ENCODE results near the gene TEAD1.

The TEAD1 gene

DNA sequence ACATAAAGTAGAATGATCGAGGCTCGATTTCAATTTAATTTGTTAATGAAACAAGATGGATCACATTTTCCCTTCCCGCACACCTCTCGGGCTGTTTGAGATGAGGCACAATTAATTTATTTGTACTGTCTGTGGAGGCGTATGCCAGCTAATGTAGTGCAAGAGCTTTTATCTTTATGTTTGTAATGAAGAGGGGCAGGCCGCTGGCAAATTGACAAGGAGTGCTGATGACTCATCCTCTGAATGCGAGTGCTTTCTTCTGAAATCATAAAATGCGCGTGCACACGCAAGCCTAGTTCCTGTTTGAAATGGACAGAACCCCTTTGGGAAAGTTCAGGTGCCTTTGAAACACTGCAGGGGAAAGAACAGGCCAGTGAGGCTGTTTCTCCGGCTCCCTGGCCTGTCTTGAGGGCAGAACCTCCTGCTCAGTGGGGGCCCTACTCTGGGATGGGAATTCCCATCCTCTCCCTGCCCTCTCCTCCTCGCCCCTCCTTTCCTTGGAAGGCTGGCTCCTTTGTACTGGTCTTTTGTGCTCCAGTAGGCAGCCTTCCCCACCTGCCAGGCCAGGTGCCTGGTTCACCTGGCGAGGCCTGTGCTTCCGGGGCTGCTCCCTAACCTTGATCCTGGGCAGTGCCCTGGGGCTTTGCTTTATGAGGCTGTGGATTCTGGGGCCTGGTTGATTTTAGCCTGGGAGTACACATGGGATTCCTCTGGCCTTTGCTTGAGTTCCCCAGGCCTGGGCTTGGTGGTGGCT, 50.3 kb downstream of the TEAD1 start:
- no peak overlapping the region for H3K27ac Mint-ChIP-seq
- peaks cover 77% of the 10 kb centered on the region for H3K27me3 Mint-ChIP-seq
- no peaks in the 10 kb centered on the region for H3K36me3 Mint-ChIP-seq (ENCODE audit: low read depth)
- no peaks in the 10 kb centered on the region for H3K9me3 Mint-ChIP-seq
- no peak overlapping the region for H3K4me3 Mint-ChIP-seq
- no peaks in the 10 kb centered on the region for H3K4me1 Mint-ChIP-seq (ENCODE audit: low read depth)

DNA sequence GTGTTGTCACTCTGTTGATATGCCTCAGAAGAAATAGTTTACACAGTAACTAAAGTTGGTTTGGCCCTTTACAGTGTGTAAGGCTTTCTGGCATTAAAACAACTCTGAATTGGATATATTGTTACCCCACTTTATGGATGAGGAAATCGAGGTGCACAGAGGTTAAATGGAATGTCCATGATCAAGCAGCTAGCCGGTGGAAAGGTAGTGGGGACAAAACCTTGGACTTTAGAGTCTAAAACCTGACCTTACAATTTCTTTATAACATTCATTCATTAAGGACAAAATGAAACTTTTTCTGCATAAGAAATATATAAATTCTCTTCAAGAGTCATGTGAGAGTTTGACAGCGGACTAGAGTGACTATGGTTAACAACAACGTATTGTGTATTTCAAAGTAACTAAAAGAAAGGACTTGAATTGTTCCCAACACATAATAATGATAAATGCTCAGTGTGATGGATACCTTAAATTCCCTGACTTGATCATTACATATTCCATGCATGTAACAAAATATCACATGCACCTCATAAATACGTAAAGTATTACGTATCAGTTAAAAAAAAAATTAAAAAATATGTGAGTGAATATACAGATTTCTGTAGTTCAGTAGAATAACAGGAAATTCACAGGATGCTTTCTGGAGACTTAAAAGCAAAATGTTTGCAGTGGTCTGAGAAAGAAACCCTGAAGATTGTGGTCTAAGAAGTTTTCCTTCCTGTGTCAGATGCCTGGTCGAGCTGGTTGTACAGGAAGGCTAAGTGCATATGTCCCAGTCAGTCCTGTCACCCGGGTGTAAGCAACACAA, 51.0 kb downstream of the TEAD1 start:
- Mint-ChIP-seq H3K36me3 (ENCODE audit: low read depth) (no peaks in the 10 kb centered on the region), H3K4me1 (ENCODE audit: low read depth) (no peaks in the 10 kb centered on the region), H3K27ac (no peak overlapping the region), H3K27me3 (peaks cover 76% of the 10 kb centered on the region), H3K4me3 (no peak overlapping the region), H3K9me3 (no peaks in the 10 kb centered on the region)

DNA sequence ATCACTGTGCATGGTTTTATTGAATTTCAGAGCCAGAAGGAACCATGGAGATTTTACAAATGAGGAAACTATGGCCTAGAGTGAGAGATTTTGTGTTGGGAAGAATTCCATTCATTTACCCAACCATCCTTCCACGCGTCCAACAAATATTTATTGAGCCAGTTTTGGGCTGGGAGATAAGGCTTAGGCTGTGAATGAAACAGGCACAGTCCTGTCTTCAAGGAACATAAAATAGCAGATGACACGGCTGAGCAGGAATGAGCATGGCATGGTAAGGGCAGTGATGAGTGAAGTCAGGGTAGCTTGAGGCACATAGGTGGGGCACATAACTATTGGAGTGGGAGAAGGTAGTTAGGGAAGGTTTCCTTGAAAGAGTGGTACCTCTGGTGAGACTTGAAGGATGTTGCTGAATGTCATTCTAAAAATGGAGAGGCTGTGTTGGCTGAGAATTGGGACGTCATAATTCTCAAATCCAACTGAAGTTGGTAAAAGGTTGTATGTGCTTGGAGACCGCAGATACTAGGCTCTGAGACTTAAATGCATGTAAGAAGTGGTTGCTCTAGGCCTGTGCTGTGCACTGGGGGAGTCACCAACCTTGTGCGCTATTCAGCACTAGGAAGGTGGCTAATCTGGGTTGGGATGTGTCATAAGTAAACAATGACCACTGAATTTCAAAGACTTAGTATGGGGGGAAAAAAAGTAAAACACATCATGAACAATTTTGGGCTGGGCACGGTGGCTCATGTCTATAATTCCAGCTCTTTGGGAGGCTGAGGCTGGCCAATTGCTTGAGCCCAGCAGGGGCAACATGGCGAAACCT, 51.9 kb downstream of the TEAD1 start:
- no peak overlapping the region for H3K4me3 Mint-ChIP-seq
- no peaks in the 10 kb centered on the region for H3K9me3 Mint-ChIP-seq
- peaks cover 69% of the 10 kb centered on the region for H3K27me3 Mint-ChIP-seq
- no peaks in the 10 kb centered on the region for H3K36me3 Mint-ChIP-seq (ENCODE audit: low read depth)
- H3K27ac Mint-ChIP-seq = no peak overlapping the region
- H3K4me1 Mint-ChIP-seq (ENCODE audit: low read depth) = no peaks in the 10 kb centered on the region

DNA sequence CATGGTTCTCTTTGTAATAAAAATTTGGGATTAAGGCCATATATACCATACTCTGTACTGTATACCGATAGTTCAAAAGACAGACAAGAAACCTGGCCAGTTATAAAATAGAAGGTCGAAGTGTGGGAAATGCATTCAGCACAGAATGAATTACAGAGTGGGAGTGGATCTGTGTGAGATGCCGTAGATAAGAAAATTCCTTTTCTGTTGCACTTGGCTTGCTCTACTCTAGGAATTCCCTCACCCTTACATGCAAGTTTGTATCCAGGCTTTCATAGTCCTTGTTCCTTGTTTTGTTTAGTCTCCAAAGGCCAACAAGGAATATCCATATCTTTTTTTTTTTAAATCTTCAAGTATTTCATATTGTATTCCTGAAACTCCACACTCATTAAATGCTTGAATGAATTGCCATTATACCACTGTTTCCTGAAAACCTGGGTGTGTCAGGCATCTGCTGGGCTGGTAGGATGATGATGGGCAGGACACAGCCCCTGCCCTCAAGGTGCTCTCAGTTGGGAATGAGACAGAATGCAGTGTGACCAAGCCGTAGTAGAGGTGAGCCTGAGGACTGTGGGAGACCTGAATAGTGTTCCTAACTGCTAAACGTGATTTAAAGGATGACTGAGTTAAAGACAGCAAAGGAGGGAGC, 53.5 kb downstream of the TEAD1 start:
- H3K4me1 Mint-ChIP-seq (ENCODE audit: low read depth) = no peaks in the 10 kb centered on the region
- H3K36me3 Mint-ChIP-seq (ENCODE audit: low read depth) = no peaks in the 10 kb centered on the region
- peaks cover 60% of the 10 kb centered on the region for H3K27me3 Mint-ChIP-seq
- no peak overlapping the region for H3K27ac Mint-ChIP-seq
- H3K4me3 Mint-ChIP-seq = no peak overlapping the region
- H3K9me3 Mint-ChIP-seq = no peaks in the 10 kb centered on the region

DNA sequence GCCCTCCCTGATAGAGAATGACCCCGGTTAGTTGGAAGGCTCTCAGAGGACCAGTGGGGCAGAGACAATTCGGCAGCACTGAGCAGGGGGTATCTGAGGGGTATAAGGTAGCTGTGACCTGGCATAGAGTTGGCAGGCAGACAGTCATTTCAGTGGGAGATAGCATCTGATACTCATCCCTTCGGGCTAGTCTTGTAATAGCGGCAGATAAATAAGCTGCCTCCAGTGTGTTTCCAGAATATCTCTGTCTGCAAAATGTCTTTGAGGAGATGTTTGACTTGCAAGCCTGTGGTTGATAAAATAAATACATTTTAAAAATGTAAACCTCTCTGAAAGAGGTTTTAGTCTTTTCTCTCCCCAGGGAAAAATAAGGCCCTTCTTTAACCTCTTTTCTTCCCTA, 54.2 kb downstream of the TEAD1 start:
- Mint-ChIP-seq H3K27ac (no peak overlapping the region), H3K9me3 (no peaks in the 10 kb centered on the region), H3K36me3 (ENCODE audit: low read depth) (no peaks in the 10 kb centered on the region), H3K4me3 (no peak overlapping the region), H3K4me1 (ENCODE audit: low read depth) (no peaks in the 10 kb centered on the region), H3K27me3 (peaks cover 54% of the 10 kb centered on the region)

DNA sequence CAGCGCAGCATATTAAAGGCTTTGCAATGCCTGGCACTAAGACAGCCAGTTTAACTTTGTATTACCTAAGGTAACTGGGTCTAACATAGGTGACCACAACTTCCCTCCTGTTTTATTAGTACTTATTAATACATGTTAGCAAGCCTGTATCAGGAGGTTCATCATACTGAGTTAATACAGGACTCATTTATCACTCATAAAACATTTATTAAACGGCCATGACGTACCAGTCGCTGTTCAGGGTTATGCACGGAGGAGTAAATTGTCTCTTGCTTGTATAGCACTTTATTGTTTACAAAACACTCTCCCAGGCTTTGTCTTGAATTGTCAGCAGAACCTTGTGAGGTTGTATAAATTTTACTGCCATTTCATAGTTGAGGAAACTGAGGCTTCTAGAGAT, 55.7 kb downstream of the TEAD1 start:
- Mint-ChIP-seq H3K9me3 (no peaks in the 10 kb centered on the region), H3K27me3 (peaks cover 41% of the 10 kb centered on the region), H3K36me3 (ENCODE audit: low read depth) (no peaks in the 10 kb centered on the region), H3K4me1 (ENCODE audit: low read depth) (no peaks in the 10 kb centered on the region), H3K27ac (no peak overlapping the region), H3K4me3 (no peak overlapping the region)

DNA sequence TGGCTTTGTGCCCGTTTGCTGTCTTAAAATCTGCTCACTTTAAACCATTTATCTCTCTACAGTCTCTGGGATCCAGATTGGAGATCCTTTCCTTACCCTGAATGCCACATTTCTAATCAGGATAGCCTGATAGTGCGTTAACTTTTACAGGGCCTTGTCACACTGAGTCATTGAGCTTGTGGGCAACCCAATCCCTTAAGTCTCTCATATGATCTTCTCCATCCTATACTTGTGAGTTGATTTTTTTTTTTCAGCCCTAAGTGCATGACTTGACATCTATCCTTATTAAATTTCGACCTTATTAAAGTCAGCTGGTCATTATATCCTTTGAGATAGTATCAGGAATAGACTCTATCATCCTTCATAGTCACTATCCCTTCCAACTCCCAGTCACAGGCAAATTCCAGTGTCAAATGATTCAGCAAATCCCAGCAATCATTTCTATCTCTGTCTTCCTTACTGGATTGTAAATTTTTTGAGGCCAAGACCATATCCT, 57.7 kb downstream of the TEAD1 start:
- peaks cover 41% of the 10 kb centered on the region for H3K27me3 Mint-ChIP-seq
- no peaks in the 10 kb centered on the region for H3K4me1 Mint-ChIP-seq (ENCODE audit: low read depth)
- H3K4me3 Mint-ChIP-seq = no peak overlapping the region
- no peaks in the 10 kb centered on the region for H3K9me3 Mint-ChIP-seq
- no peak overlapping the region for H3K27ac Mint-ChIP-seq
- H3K36me3 Mint-ChIP-seq (ENCODE audit: low read depth) = no peaks in the 10 kb centered on the region

DNA sequence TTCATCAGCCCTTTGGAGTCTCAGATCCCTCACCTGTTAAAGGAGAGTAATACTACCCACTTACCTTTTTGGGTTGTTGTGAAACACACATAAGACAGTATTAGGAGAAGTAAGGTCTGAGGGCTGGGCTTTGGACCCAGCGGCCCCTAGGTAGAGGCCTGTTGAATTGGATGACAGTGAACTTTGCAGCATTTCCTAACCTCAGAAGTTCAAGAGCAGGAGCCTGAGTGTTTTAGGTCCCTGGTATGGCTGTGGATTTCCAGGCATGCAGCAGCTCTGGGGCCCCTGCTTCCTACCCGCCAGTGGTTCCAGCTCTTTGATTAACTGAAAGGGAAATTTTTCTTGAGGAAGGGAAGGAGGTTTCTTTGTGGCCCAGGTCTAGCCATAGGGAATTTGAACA, 58.9 kb downstream of the TEAD1 start:
- Mint-ChIP-seq H3K4me1 (ENCODE audit: low read depth) (no peaks in the 10 kb centered on the region), H3K4me3 (no peak overlapping the region), H3K36me3 (ENCODE audit: low read depth) (no peaks in the 10 kb centered on the region)

DNA sequence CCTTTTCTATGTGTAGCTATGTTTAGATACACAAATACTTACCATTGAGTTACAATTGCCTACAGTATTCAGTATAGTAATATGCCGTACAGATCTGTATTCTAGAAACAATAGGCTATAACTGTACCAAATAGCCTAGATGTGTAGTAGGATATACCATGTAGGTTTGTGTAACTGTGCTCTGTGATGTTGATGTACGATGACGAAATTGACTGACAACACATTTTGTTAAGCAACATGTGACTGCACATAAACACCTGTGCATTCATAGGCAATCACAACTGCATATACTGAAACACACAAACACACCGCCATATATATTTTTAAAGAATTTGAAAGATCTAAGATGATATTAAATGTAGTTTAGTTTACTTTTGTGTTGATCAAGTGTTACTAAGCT, 60.4 kb downstream of the TEAD1 start:
- Mint-ChIP-seq H3K27me3 (peaks cover 39% of the 10 kb centered on the region), H3K4me1 (ENCODE audit: low read depth) (no peaks in the 10 kb centered on the region), H3K27ac (no peak overlapping the region), H3K4me3 (no peak overlapping the region), H3K9me3 (no peaks in the 10 kb centered on the region), H3K36me3 (ENCODE audit: low read depth) (no peaks in the 10 kb centered on the region)

More for the DNA sequence above, 58.9 kb downstream of the TEAD1 start:
- peaks cover 31% of the 10 kb centered on the region for H3K27me3 Mint-ChIP-seq
- no peak overlapping the region for H3K27ac Mint-ChIP-seq
- no peaks in the 10 kb centered on the region for H3K9me3 Mint-ChIP-seq

DNA sequence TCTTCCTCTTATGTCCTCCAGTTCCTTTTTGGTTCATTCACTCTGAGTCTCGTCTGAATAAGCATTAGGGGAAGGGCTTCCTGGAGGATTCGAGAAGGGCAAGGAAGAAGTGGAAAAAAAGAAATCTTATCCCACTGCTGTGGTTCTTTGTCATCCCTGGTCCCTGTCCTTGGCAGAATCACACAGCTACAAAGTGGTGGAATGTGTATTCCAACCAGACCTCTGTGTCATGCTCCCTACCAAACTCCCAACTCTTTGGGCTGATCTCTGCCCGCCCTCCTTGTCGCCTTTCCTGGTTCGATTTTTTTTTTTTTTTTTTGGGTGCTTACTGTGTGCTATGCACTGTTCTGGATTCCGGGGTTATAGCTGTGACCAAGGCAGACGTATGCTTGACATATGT, 61.0 kb downstream of the TEAD1 start:
- H3K27me3 Mint-ChIP-seq = peaks cover 38% of the 10 kb centered on the region
- H3K4me1 Mint-ChIP-seq (ENCODE audit: low read depth) = no peaks in the 10 kb centered on the region
- H3K4me3 Mint-ChIP-seq = no peak overlapping the region
- H3K27ac Mint-ChIP-seq = no peak overlapping the region
- H3K9me3 Mint-ChIP-seq = no peaks in the 10 kb centered on the region
- H3K36me3 Mint-ChIP-seq (ENCODE audit: low read depth) = no peaks in the 10 kb centered on the region

DNA sequence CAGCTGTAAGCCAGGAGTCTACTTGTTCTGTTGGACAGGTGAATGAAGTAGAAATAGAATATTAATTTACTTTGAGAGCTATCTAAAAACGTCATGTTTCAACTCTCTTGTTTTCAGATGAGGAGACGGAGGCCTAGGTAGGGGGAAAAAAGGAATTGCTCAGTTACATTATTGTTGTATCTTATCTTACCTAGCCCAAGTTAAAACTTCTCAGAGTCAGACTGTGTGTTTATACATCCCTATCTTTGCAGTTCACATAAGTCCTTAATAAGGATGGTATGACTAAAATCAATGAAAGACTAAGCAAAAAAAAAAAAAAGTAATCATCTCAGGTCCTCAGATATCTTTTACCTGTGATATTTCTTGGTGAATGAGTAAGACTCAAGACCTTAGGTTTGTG, 62.8 kb downstream of the TEAD1 start:
- H3K4me3 Mint-ChIP-seq = no peak overlapping the region
- no peaks in the 10 kb centered on the region for H3K36me3 Mint-ChIP-seq (ENCODE audit: low read depth)
- no peaks in the 10 kb centered on the region for H3K4me1 Mint-ChIP-seq (ENCODE audit: low read depth)
- H3K9me3 Mint-ChIP-seq = no peaks in the 10 kb centered on the region
- H3K27ac Mint-ChIP-seq = no peak overlapping the region
- H3K27me3 Mint-ChIP-seq = peaks cover 43% of the 10 kb centered on the region

DNA sequence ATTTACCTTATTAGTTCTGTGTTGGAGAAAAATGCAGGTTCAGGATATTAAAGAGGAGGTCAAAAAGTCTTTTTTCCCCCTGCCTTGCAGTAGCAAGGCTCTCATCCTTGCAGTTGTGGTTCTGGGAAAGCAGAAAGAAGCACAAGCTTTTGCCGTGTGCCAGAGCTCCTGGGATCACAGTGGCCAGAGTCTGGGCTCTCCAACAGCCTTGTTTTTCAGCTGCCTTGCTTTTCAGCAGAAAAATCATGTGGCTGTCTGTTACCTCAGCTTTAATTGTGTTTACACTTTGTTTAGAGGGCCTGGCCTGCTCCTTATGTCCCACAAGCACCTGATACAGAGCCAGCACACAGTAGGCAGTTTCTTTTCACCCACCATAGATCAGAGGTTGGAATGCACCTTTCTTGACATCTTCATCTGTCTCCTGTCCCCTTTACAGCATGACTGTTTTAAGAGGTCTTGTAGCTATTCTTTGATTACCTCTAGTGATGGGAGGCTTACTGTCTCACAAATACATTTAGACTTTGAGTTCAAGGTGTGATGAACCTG, 67.5 kb downstream of the TEAD1 start:
- Mint-ChIP-seq H3K4me1 (ENCODE audit: low read depth) (no peaks in the 10 kb centered on the region), H3K9me3 (no peaks in the 10 kb centered on the region), H3K4me3 (no peak overlapping the region), H3K27me3 (peaks cover 39% of the 10 kb centered on the region), H3K27ac (no peak overlapping the region), H3K36me3 (ENCODE audit: low read depth) (no peaks in the 10 kb centered on the region)

DNA sequence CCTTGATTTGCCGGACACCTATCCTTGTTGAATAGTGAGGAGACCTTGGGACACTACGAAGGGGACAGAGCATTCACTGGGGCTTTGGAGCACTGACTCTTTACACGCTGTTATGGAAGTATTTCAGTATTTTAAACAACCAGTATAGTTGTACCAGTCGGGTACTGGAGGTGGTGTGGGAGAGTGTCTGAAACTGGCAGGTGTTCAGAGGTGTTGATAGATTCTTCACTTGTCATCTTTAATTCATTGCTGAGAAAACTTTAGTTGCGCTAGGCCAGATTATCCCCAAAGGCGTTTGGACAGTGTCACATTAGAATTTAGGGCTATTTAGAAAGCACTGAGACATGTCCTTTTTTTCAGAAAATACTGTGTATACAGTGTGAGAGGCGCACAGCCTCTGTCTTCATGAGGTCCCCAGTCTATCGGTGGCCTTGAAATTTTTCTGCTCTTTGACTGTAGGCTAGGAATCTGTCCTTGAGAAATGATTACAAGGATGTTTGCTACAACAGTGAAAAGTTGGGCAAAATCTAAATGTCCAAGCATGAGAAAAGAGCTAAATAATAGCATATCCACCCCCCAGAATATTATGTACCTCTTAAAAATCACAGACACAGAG, 69.7 kb downstream of the TEAD1 start:
- no peak overlapping the region for H3K4me3 Mint-ChIP-seq
- H3K4me1 Mint-ChIP-seq (ENCODE audit: low read depth) = no peaks in the 10 kb centered on the region
- no peaks in the 10 kb centered on the region for H3K9me3 Mint-ChIP-seq
- H3K27ac Mint-ChIP-seq = no peak overlapping the region
- no peaks in the 10 kb centered on the region for H3K36me3 Mint-ChIP-seq (ENCODE audit: low read depth)
- peaks cover 36% of the 10 kb centered on the region for H3K27me3 Mint-ChIP-seq
